ENCODE data around the gene TEX13A. TPM values are rescaled to one million over a fixed set of nuclear protein-coding genes. Genes with fewer than 3 reads are reported as not detected.

TEX13A gene
- total RNA-seq, 1 donor from 2014 or later, result not detected

DNA sequence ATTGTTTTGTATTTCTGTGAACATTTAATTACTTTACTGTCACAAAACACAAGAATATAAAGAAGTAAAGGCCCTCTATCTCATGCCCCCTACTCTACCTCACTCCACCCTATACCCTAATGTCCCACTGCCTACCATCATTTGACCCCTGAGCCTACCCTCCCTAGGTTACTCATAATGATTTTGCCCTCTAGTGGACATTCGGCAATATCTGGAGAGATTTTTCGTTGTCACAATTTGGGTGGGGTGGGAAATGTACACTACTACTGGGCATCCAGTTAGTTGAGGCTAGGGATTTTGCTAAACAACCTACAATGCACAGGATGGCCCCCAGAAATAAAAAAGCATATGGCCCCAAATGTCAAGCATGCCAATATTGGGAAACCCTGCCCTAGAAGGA, 10.2 kb downstream of the TEX13A start:
- H3K36me3 ChIP-seq (ENCODE audit: insufficient read depth, low read length), result no peaks in the 10 kb centered on the region
- FAIRE-seq (no peak), DNase-seq (ENCODE audit: low read depth) (no peak)
- H3K27me3 Mint-ChIP-seq (ENCODE audit: low read depth, unreplicated experiment), result no peaks in the 10 kb centered on the region
- H3K27ac Mint-ChIP-seq (ENCODE audit: unreplicated experiment), result no peak overlapping the region
- no peaks in the 10 kb centered on the region for H3K27me3 ChIP-seq (ENCODE audit: insufficient read depth, low read length)
- H3K4me3 Mint-ChIP-seq (ENCODE audit: unreplicated experiment), result no peak overlapping the region
- H4K20me1 ChIP-seq (ENCODE audit: insufficient read depth, low read length), result no peaks in the 10 kb centered on the region
- no peak overlapping the region for H3K27ac ChIP-seq (ENCODE audit: low read depth, low read length)
- H3K79me2 ChIP-seq (ENCODE audit: insufficient read depth, low read length), result no peaks in the 10 kb centered on the region
- H3K4me1 ChIP-seq (ENCODE audit: insufficient read depth, low read length), result no peaks in the 10 kb centered on the region
- H3K4me1 Mint-ChIP-seq (ENCODE audit: low read depth, unreplicated experiment), result no peaks in the 10 kb centered on the region
- no peaks in the 10 kb centered on the region for H3K9me3 ChIP-seq (ENCODE audit: insufficient read depth, low read depth, low read length)
- H2AFZ ChIP-seq (ENCODE audit: low read depth, low read length), result no peak overlapping the region
- no peaks in the 10 kb centered on the region for H3K36me3 Mint-ChIP-seq (ENCODE audit: low read depth, unreplicated experiment)
- H3K9ac ChIP-seq (ENCODE audit: low read length), result no peak overlapping the region
- no peak overlapping the region for H3K4me2 ChIP-seq (ENCODE audit: low read length)
- TF ChIP-seq, protein P1, sequence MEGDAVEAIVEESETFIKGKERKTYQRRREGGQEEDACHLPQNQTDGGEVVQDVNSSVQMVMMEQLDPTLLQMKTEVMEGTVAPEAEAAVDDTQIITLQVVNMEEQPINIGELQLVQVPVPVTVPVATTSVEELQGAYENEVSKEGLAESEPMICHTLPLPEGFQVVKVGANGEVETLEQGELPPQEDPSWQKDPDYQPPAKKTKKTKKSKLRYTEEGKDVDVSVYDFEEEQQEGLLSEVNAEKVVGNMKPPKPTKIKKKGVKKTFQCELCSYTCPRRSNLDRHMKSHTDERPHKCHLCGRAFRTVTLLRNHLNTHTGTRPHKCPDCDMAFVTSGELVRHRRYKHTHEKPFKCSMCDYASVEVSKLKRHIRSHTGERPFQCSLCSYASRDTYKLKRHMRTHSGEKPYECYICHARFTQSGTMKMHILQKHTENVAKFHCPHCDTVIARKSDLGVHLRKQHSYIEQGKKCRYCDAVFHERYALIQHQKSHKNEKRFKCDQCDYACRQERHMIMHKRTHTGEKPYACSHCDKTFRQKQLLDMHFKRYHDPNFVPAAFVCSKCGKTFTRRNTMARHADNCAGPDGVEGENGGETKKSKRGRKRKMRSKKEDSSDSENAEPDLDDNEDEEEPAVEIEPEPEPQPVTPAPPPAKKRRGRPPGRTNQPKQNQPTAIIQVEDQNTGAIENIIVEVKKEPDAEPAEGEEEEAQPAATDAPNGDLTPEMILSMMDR (IDR thresholded peaks at IDR 0.05; ENCODE audit: insufficient read depth, low read depth, low read length), result no peak
- TF ChIP-seq EZH2 (IDR thresholded peaks at IDR 0.05; ENCODE audit: insufficient read depth, low read length), result no peak
- H3K9me3 Mint-ChIP-seq (ENCODE audit: unreplicated experiment), result no peaks in the 10 kb centered on the region
- no peak overlapping the region for H3K4me3 ChIP-seq (ENCODE audit: insufficient read depth, low read depth, low read length)

DNA sequence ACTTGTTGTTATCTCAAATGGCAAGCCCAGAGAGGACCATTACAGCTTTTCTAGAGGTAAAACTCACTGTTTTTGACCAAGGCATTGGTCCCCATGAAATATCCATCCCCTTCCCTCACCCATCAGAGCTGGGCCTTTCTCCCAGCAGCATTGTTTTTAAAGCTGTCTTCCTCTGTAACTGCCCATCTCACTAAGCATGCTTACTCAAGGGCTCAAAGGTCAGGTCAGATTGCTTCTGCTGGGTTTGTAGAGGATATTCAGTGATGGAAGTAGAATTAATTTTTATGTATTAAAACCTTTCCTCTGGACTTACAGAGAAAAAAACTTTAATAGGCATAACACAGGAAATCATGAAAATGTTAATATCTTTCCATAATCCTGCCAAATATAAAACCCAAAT, 11.1 kb downstream of the TEX13A start:
- Histone ChIP-seq H3K27me3 (ENCODE audit: insufficient read depth, low read length) (no peaks in the 10 kb centered on the region), H3K9ac (ENCODE audit: low read length) (no peak overlapping the region), H3K9me3 (ENCODE audit: insufficient read depth, low read depth, low read length) (no peaks in the 10 kb centered on the region), H4K20me1 (ENCODE audit: insufficient read depth, low read length) (no peaks in the 10 kb centered on the region), H3K36me3 (ENCODE audit: insufficient read depth, low read length) (no peaks in the 10 kb centered on the region), H3K79me2 (ENCODE audit: insufficient read depth, low read length) (no peaks in the 10 kb centered on the region), H3K4me3 (ENCODE audit: insufficient read depth, low read depth, low read length) (no peak overlapping the region), H3K4me2 (ENCODE audit: low read length) (no peak overlapping the region), H3K4me1 (ENCODE audit: insufficient read depth, low read length) (no peaks in the 10 kb centered on the region), H3K27ac (ENCODE audit: low read depth, low read length) (no peak overlapping the region), H2AFZ (ENCODE audit: low read depth, low read length) (no peak overlapping the region)
- H3K27me3 Mint-ChIP-seq (ENCODE audit: low read depth, unreplicated experiment), result no peaks in the 10 kb centered on the region
- FAIRE-seq (no peak), DNase-seq (ENCODE audit: low read depth) (no peak)
- H3K4me1 Mint-ChIP-seq (ENCODE audit: low read depth, unreplicated experiment), result no peaks in the 10 kb centered on the region
- TF ChIP-seq, protein P1 (IDR thresholded peaks at IDR 0.05; ENCODE audit: insufficient read depth, low read depth, low read length), result no peak
- TF ChIP-seq EZH2 (IDR thresholded peaks at IDR 0.05; ENCODE audit: insufficient read depth, low read length), result no peak
- H3K4me3 Mint-ChIP-seq (ENCODE audit: unreplicated experiment), result no peak overlapping the region
- H3K36me3 Mint-ChIP-seq (ENCODE audit: low read depth, unreplicated experiment), result no peaks in the 10 kb centered on the region
- H3K9me3 Mint-ChIP-seq (ENCODE audit: unreplicated experiment), result no peaks in the 10 kb centered on the region
- no peak overlapping the region for H3K27ac Mint-ChIP-seq (ENCODE audit: unreplicated experiment)

DNA sequence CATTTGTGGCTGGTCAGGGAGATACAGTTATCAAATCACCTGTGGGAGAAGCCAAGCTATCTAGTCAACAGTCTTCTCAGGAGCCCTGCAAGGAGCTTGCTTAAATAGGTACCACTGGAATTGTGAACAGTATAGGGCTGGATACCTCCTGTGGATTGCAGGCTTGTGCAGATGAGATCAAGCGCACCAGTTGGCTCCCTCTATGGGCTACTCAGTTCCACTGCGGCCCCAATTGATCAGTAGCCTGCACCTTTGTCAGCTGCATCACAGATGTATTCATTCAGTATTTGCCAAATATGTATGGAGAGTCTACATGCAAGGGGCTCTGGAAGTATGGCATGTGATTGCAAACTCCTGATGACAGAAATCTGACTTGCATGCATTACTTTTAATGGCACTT, 28.6 kb downstream of the TEX13A start:
- Histone ChIP-seq H2AFZ (ENCODE audit: low read depth, low read length) (no peak overlapping the region), H3K36me3 (ENCODE audit: insufficient read depth, low read length) (no peaks in the 10 kb centered on the region), H3K9ac (ENCODE audit: low read length) (no peak overlapping the region), H3K4me1 (ENCODE audit: insufficient read depth, low read length) (no peaks in the 10 kb centered on the region), H3K27ac (ENCODE audit: low read depth, low read length) (no peak overlapping the region), H3K4me2 (ENCODE audit: low read length) (no peak overlapping the region), H4K20me1 (ENCODE audit: insufficient read depth, low read length) (no peaks in the 10 kb centered on the region), H3K4me3 (ENCODE audit: insufficient read depth, low read depth, low read length) (no peak overlapping the region), H3K79me2 (ENCODE audit: insufficient read depth, low read length) (no peaks in the 10 kb centered on the region), H3K9me3 (ENCODE audit: insufficient read depth, low read depth, low read length) (no peaks in the 10 kb centered on the region), H3K27me3 (ENCODE audit: insufficient read depth, low read length) (no peaks in the 10 kb centered on the region)
- FAIRE-seq (no peak), DNase-seq (ENCODE audit: low read depth) (no peak)
- Mint-ChIP-seq H3K36me3 (ENCODE audit: low read depth, unreplicated experiment) (no peaks in the 10 kb centered on the region), H3K9me3 (ENCODE audit: unreplicated experiment) (no peaks in the 10 kb centered on the region), H3K27ac (ENCODE audit: unreplicated experiment) (no peak overlapping the region), H3K4me1 (ENCODE audit: low read depth, unreplicated experiment) (no peaks in the 10 kb centered on the region), H3K27me3 (ENCODE audit: low read depth, unreplicated experiment) (no peaks in the 10 kb centered on the region), H3K4me3 (ENCODE audit: unreplicated experiment) (no peak overlapping the region)
- TF ChIP-seq, protein P1 (IDR thresholded peaks at IDR 0.05; ENCODE audit: insufficient read depth, low read depth, low read length), result peak; percentile 30
- TF ChIP-seq EZH2 (IDR thresholded peaks at IDR 0.05; ENCODE audit: insufficient read depth, low read length), result no peak
